GM18508 (cell line): Measurements from ENCODE around the gene HIVEP3.
"Not testable (repeated sequence)": the region's sequence is repeated elsewhere in the genome, so short reads cannot be mapped to it uniquely, and the experiment has no call there.

Source experiments
- ATAC-seq: cut with Tn5 transposase; IDR thresholded peaks from one replicate; pipeline ENCODE4 v1.9.1; 2021; ENCODE audit warnings: moderate number of reproducible peaks; ENCODE audit not compliant: insufficient read depth, unreplicated experiment

HIVEP3 gene

DNA sequence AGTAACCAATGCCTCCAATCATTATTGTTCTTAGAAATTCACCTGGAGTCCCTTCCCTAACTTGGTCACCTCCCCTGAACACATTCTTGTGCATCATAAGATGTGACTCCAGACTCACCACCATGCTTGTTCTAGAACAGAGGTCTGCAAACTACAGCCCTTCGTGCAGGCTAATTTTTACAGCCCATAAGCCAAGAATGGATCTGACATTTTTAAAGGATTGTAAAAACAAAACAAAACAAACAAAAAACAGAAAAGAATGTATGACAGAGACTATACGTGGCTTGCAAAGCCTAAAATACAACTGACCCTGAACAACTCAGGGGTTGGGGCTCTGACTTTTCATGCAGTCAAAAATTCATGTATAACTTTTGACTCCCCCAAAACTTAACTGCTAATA lies 6.2 kb upstream of the HIVEP3 start:
- ATAC-seq = no peak

DNA sequence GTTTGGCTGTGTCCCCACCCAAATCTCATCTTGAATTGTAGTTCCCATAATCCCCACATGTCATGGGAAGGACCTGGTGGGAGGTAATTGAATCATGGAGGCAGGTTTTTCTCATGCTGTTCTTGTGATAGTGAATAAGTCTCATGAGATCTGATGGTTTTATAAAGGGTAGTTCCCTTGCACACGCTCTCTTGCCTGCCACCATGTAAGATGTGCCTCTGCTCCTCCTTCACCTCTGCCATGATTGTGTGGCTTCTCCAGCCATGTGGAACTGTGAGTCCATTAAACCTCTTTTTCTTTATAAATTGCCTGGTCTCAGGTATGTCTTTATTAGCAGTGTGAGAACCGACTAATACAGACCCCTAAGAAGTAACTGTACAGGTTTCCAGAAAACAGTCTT lies 2.5 kb upstream of the HIVEP3 start:
- not testable (repeated sequence) for ATAC-seq

DNA sequence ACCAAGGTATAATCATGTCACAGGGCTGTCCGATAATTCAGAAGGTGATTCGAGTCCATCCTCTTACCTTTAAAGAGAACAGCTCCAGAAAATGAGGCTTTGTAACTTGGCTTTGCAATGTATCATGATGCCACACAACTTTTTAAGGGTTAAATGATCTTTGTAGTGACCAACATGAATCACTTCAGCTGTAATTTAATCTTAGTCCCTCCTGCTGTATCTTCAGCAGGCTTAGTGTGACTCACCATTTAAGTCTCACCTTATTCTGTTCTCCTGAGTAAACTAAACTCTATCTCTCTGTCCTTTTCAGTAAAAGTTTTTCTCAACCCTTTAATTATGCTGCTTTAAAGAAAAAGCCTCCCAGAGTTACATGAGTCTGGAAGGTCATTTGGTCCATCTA lies 1.9 kb upstream of the HIVEP3 start:
- ATAC-seq = no peak

DNA sequence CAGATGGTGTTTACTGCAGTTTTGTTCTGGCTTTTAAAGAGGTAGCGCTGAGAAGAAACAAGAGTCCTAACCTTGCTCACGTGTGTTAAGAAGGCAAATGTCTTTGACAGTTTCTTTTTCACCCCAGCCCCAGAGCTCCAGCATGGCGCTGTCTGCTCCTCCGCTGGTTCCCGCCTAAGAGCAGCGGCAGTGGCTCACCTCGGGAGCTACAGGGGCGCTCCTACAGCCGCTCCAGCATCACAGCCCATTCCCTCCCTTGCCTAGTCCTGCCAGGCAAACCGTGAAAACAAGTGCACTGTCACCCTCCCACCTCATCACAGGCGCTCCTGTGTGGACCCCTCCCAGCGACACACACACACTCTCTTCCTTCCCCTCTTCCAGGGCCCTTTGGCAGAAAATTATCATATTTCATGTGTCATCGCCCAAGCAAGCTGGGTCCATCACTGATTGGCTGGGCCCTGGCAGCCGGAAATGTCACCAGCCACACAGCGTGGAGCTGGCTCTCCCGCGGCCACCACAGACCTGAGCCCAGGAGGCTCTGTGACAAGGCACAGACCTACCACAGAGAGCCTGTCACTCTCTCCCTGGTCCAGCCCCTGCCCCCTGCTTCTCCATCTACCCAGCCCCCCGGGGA lies 1.2 kb upstream of the HIVEP3 start:
- ATAC-seq = no peak

DNA sequence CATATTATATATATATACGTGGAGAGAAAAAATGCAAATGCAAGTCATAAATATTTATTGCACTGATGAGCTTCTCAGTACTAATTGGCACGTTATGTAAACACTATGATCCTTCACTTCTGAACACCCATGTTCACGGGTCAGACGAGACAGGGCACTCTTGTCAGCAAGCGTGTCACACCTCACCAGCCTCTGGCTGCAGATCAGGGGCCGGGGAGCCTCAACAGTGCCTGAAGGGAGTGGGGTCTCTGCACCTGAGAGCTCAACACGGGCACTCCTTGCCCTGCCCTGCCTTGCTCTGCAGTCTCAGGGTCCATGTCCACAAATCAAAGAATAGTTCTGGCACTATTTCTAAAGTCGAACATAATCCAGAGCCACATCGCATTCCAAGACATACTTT lies 409 bp upstream of the HIVEP3 start:
- ATAC-seq = no peak

DNA sequence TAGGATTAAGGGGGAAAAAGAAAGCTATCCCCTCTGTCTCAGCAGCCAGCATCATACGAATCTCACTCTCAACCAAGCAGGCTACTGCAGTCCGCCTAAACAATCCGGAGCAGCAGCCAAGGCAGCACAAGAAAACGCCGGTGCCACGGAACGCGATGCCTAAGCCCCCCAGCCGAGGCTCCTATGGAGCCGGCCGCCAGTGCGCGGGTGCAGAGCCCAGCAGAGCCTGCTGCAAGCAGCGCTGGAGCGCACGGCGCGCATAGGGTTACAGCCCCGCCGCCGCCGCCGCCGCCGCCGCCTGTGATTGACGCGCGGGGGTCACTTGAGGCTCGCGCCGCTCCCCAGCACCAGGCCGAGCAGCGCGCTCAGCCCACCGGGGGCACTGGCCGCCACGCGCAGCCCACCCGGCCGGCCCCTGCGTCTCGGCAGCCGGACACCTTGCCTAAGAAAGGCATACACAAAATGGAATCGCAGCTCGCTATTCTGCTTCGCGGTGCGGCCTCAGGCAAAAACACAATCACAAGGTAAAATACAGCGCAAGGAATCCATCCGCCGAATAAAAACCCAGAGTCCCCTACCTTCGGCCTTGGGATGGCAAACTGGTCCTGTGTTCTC lies 780 bp downstream of the HIVEP3 start:
- no peak for ATAC-seq

DNA sequence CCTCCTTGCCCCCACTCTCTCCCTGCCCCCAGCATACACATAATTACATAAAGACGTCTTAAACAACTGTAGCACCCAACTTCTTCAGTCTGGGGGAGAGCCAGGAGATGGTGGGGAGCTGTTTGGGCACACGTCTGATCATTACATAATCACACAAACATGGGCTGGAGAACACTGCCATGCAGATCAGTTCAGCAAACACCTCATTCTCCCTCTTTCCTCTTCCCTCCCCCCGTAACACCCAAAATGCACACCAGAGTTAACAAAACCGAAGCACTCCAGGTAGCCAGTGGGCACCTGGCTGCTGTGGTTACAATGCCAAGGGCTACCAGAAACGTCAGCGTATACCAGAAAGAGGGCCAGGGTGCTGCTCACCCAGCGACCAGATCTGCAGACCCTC lies 1.6 kb downstream of the HIVEP3 start:
- no peak for ATAC-seq

DNA sequence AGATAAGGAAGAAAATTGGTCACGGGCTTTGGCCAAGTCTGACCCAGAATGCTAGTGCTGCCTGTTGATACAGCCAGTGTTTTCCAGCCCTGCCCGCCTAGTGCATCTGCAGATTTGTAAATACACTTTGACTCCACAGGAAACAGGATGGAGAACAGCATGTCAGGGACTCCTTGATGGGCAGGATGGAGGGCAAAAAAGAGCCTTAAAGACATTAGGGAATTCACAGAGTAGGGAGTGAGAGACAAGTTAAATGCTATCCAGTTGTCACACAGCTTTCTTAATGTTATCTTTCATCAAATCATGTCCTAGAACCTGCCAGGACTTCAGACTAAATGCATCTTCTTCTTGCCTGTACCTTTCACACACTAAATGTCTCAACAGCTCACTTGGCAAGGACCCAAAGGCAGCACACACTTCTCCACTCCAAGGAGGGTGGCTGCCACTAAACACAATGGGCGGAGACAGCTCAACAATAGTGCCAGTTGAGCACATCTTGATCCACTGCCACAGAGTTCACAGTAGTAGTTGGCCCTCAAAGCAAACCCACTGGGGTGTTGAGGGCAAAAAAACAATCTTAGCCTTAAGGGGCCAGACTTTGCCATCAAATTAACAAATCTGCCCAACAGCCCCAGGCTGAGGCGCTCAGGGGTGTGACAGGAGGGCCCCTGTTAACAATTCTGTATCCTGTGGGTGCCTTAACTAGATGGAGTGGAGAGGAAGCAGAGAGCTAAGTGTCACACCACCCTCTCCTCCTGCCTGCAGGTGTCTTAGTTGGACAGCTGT lies 2.7 kb downstream of the HIVEP3 start:
- ATAC-seq = no peak

DNA sequence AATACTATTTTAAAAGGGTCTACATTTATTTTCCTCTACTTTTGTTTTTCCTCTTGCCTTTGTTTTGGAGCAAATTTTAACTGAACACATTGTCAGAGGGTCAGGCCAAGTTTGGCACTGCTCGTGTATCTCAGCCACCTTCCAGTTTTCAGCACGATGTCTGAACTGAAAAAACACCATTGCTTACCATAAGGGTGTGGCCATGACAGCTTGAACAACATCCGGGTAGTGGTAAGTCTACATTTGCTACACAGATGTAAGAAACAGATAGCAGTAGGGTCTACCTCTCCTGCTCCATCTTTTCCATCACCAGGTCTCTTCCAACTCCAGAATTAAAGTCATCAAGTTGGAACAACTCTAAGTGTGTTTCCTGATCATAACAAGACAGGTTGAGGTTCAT lies 4.2 kb downstream of the HIVEP3 start:
- no peak for ATAC-seq

DNA sequence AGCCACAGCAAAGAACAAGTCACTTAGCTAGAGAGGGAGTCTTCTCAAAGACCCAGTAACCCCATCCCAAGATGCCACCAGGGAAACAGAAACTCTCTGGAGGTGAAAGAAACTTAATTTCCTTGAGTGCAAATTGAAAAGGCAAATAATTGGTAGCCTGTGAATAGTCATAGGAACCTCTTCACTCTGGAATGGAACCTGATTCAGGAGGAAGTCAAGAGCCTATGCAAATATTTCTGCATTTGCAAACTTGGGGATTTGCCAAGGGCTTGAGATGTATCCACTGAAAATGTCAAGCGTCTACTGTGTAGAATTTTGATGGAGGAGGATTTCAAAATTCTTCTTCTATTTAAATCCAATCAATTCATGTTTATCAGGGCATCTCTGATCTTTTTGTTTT lies 5.7 kb downstream of the HIVEP3 start:
- no peak for ATAC-seq

DNA sequence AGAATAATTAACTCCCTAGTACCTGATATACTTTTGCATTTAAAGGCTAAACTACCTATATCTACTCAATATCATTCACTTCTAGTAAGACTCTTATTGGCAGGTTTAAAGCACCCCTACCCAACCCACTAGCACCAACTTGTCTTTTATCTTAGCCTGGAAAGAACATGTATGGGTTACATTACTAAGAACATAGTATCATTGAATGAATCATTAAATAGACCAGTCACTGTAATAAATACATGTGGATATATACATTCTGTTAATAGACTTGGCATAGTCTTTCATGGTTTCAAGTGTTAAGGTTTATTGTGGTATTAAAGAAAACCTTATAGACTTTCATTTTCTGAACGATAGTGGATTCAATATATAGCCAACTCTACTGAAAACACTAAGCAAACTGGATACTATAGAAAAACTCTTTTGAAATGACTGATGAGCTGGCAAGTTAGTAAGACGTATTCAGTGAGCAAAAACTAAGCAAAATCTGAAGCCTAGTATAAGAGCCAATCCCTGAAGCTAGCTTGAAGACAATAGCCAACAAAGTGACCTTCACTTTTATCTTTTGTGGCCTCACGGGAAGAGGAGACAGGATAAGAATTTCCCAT lies 10.3 kb downstream of the HIVEP3 start:
- ATAC-seq = no peak

DNA sequence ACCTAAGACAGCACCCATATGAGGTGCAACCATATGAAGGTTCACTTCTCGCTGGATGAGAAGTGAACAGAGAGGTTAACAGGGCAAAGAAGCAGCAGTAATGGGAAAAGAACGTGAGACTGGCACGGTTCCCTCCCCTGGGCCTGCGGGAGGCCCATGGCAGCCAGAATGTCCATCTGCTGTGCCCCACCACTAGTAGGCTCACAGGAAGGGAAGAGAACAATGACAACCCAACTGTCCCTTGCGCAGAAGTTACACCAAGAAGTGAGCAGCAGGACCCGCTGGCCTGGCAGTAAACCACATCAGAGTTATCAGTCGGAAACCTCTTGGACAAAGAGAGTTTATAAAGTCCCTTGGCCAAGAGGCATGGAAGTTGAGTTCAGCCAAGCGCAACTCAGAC lies 11.3 kb downstream of the HIVEP3 start:
- ATAC-seq = no peak

DNA sequence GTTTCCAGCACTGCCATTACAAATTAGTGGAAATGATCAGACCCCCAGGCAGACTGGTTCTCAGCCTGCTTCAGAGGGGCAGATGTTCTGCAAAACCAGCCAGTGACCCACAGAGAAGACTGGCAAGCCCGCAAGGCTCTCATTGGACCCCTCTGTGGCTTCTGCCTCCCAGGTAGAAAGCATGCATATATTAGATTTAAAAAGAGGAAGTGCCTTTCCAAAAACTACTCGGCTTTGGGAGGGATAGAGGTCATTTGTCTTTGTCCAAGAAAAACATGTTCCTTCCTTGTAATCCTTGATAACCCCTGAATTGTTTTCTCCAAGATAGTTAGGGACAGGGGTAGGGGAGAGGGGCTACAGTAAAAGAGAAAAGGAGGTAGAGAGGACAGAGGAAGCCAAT lies 11.8 kb downstream of the HIVEP3 start:
- ATAC-seq = no peak

DNA sequence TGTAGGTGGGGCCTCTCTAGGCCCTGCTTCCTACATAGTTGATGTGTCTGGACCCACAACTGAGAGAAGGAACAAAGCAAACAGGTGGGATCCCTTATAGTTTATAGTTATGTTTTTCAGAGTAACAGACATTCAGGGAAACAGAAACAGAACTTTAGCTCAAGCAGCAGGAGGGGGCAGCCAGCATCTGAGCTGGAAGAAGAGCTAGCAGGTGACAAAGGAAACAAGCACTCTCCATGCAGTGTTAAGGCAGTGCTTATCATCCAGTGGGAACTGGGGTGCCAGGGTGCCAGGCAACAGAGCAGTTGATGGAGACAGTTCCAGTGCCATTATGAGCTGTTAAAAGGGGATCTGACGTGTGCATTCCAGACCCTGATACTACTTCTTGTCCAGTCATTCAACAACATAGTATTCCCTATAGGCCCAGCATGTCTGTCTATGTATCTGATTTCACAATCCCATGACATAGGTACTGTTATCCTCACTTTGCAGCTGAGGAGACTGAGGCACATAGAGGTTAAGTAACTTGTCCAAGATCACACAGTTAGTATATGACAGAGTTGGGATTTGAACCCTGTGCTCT lies 13.5 kb downstream of the HIVEP3 start:
- ATAC-seq = no peak

DNA sequence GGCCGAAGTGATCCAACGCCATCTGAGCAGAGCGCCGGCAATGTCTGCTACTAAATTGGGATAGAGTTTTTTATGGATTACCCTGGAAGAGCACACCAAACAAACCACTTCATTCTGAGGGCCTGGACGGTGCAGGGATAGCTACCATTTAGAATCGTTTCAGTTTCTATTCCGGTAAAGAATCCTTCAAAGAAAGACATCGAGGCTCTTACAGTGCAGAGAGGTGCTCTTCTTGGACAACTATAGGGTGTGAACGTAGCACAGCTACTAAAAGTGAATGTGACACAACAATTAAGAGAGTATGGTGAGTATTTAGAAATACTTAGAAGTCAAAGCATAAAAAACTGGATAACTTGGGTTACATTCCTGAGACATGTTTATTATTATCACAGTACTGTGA lies 16.1 kb downstream of the HIVEP3 start:
- ATAC-seq = no peak

DNA sequence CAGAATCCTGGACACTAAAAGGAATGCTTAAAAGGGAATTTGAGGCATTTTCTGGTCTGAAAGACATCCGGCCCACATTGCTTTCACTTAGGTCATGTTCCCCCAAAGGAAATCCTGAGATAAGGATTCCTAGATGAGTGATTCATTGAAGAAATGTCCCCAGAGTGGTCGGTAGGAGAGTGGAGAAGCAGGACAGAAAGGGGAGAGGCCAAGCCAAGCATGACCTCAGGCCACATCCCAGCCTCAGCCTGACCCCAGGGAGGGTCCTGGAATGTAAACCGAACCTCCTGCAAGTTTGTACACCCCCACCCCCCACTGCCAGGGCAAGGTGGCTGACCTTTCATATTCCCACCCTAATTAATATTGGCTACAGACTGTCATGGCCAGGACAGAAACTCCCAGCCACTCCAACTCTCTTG lies 16.6 kb downstream of the HIVEP3 start:
- no peak for ATAC-seq

DNA sequence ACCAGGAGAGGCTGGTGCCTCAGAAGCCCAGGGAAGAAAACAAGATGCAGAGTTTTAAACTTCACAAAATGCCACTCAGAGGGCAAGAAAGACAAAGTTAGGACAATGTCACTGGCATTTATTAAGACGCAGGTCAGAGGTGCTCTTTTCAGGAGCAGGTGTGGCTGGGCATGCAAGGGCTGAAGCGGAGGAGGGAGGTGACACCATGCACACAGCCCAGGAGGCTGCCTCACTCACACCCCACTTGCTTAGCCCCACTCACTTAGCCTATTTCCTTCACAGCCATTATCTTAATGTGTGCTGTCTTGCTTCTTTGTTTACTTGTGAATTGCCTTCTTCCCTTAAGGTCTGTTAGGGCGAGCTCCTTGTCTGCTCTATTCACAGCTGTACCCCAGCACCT lies 17.2 kb downstream of the HIVEP3 start:
- no peak for ATAC-seq

DNA sequence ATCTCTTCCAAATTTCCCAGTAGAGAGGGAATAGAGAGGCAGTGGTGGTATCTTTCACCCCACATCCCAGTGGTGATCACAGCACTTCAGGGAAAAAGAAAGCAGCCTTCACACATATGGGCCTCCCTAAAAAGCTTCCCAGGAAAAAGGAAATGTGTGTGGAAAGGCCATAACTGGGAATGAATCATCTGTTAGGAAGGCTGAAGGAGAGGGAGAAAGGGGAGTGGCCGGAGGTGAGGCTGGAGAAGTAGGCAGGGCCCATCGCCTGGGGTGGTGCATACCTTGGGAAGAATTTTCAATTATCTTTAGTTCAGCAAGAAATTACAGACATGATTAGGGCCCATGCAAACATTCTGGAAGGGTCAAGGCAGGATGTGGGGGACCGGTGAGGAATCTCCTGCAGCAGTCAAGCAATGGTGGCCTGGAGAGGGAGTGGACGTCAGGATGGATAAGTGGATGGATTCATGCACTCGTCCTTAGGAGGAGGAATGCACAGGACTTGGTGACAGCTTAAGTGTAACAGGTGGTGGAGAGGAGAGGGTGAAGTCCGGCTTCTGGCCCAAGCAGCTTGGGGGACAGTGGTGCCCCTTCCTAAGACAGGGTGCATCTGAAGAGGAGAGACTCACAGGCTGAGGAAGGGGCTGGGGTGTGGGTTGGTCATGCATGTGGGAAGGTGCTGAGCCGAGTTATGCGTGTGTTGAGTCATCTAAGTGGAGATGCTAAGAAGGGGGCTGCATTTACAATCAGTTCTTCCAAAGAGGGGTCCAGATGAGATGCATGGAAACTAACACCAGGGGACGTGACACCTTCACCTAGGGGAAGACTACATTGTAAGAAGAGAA lies 17.9 kb downstream of the HIVEP3 start:
- ATAC-seq = no peak

DNA sequence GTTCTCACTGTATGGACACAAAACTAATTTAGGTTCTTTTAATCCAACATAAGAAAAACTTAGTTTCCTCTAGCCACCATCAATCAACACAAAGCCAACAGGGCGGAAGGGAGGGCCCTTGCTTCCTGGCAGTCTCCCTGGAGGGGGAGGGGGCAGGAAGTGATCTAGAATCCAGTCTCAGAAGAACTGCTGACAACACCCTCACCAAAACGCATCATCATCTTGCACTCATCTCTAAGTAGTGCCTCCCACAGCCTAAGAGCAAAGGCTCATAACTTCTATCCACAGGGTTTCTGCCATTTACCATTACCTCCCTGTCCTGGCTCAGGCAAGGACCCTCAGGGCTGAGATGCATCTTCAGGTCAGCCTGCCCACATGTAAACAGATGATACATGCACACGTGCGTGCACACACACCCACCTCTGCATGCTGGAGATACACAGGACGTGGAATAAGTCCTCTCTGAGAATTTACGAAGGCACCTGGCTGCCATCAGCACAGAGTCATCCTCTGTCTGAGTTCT lies 20.5 kb downstream of the HIVEP3 start:
- no peak for ATAC-seq

DNA sequence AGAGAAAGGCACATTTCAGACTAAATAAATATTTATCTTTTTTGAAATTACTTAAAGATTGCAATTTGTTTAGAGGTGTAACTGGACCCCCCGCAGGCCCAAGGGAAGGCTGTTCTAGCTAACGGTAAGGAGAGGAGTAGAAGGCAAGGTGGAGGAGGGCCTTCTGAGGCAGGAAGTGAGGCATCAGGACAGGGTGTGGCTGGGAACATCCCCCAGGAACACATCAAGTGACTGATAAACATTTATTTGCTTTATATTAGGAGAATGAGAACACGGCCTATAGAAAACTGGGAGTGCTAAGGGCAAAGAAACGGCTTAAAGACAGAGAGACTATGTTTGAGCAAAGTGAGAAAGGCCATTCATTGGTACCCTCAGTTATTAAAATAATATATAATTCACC lies 23.2 kb downstream of the HIVEP3 start:
- ATAC-seq = no peak
